H1 (cell line): ENCODE data around the gene S100A10. TPM values are rescaled to one million over a fixed set of nuclear protein-coding genes. Genes with fewer than 3 reads are reported as not detected.

ENCODE experiments used
- CTCF ChIA-PET: fragments of 300-600 bp; sonication (Branson Sonifier 250); formaldehyde crosslinking; loops from one replicate; lab custom pipeline; 2021; ENCODE audit not compliant: partially characterized antibody; lab: Charles Lee
- POLR2A ChIA-PET: fragments of 300-600 bp; sonication (Branson Sonifier 250); formaldehyde crosslinking; loops from one replicate; lab custom pipeline; 2021; ENCODE audit warnings: inconsistent platforms; ENCODE audit not compliant: partially characterized antibody; lab: Charles Lee
- DNase-seq, 2 experiments: peaks; one replicate each; pipeline versions ENCODE4 v3.0.0 to v3.0.0-alpha.2; 2010 to 2022; ENCODE audit warnings: low spot score in 2 of 2, low read depth in 1 of 2, mixed read lengths in 1 of 2
- FAIRE-seq: peaks from 2 replicates; lab custom pipeline; 2011; peaks lifted over from hg19 to GRCh38; lab: Jason Lieb, UNC
- H2AFZ ChIP-seq: 2 replicates; pipeline ENCODE4 v1.8.1; 2012; ENCODE audit warnings: low read length, inconsistent platforms
- H2AK5ac ChIP-seq: 2 replicates; pipeline ENCODE4 v1.6.1; 2013; ENCODE audit warnings: low read depth, low read length
- H2BK120ac ChIP-seq: replicated peaks from 2 replicates; pipeline ENCODE3; 2013; ENCODE audit warnings: low read depth, low read length, inconsistent platforms
- H2BK12ac ChIP-seq: 2 replicates; pipeline ENCODE4 v1.6.1; 2013; ENCODE audit warnings: low read depth, low read length
- H2BK15ac ChIP-seq: 2 replicates; pipeline ENCODE4 v1.6.1; 2013; ENCODE audit warnings: low read length
- H2BK20ac ChIP-seq: 2 replicates; pipeline ENCODE4 v1.6.1; 2013; ENCODE audit warnings: low read length
- H2BK5ac ChIP-seq: 2 replicates; pipeline ENCODE4 v1.6.1; 2013; ENCODE audit warnings: low read depth, low read length
- H3K14ac ChIP-seq: 2 replicates; pipeline ENCODE4 v1.6.1; 2013; ENCODE audit warnings: inconsistent platforms; ENCODE audit not compliant: insufficient read length
- H3K18ac ChIP-seq: 2 replicates; pipeline ENCODE4 v1.6.1; 2013; ENCODE audit warnings: low read length; ENCODE audit errors: extremely low read depth
- H3K23ac ChIP-seq: 2 replicates; pipeline ENCODE4 v1.6.1; 2013; ENCODE audit warnings: inconsistent platforms; ENCODE audit not compliant: insufficient read length
- H3K23me2 ChIP-seq: 2 replicates; pipeline ENCODE4 v1.6.1; 2013; ENCODE audit warnings: low read depth, low read length
- H3K27ac ChIP-seq: 2 replicates; pipeline ENCODE4 v1.6.1; 2011; ENCODE audit warnings: low read depth, low read length, inconsistent platforms
- H3K27me3 ChIP-seq, 4 experiments: replicated peaks in 1 of 4; 1 replicate in 1 of 4; 2 replicates in 3 of 4; pipeline versions ENCODE4 v1.6.1 to v1.8.1; 2011 to 2013; ENCODE audit warnings: low read length in 3 of 4, mild to moderate bottlenecking in 3 of 4, inconsistent platforms in 2 of 4, mixed read lengths in 2 of 4, moderate library complexity in 1 of 4; ENCODE audit not compliant: control insufficient read depth in 3 of 4, insufficient read depth in 3 of 4; ENCODE audit errors: extremely low read depth in 1 of 4
- H3K36me3 ChIP-seq, 4 experiments: 2 replicates each; pipeline versions ENCODE4 v1.6.1 to v1.8.1; 2011 to 2013; ENCODE audit warnings: mild to moderate bottlenecking in 4 of 4, low read length in 3 of 4, moderate library complexity in 2 of 4, control low read depth in 1 of 4, inconsistent platforms in 1 of 4; ENCODE audit not compliant: insufficient read depth in 4 of 4, control insufficient read depth in 2 of 4
- H3K4ac ChIP-seq: replicated peaks from 2 replicates; pipeline ENCODE3; 2013; ENCODE audit warnings: low read length, low read depth, mixed read lengths, inconsistent platforms; ENCODE audit not compliant: insufficient read length
- H3K4me1 ChIP-seq, 4 experiments: replicated peaks in 1 of 4; 1 replicate in 1 of 4; 2 replicates in 3 of 4; pipeline versions ENCODE4 v1.6.1 to v1.8.1; 2011 to 2013; ENCODE audit warnings: low read length in 3 of 4, inconsistent platforms in 2 of 4, mixed read lengths in 1 of 4; ENCODE audit not compliant: insufficient read depth in 4 of 4, control insufficient read depth in 3 of 4
- H3K4me2 ChIP-seq, 2 experiments: 2 replicates each; pipeline versions ENCODE4 v1.6.1 to v1.8.1; 2011 to 2013; ENCODE audit warnings: low read depth in 2 of 2, low read length in 2 of 2, control low read depth in 1 of 2, inconsistent platforms in 1 of 2, mild to moderate bottlenecking in 1 of 2; ENCODE audit not compliant: insufficient read depth in 1 of 2
- H3K4me3 ChIP-seq, 4 experiments: fragments of 200-600, 300-600 bp in 1 of 4; sonication (generic), shearing (Covaris generic), sonication (Bioruptor Twin) in 1 of 4; 2 replicates each; pipeline versions ENCODE4 v1.5.1 to v1.8.1; 2011 to 2016; ENCODE audit warnings: low read length in 4 of 4, low read depth in 3 of 4, control low read depth in 2 of 4, inconsistent platforms in 2 of 4, mild to moderate bottlenecking in 2 of 4, mixed read lengths in 1 of 4, moderate library complexity in 1 of 4; ENCODE audit not compliant: insufficient read depth in 2 of 4; ENCODE audit errors: extremely low read depth in 1 of 4
- H3K56ac ChIP-seq: replicated peaks from 2 replicates; pipeline ENCODE3; 2013; ENCODE audit warnings: low read depth, mild to moderate bottlenecking, mixed read lengths, low read length, inconsistent platforms; ENCODE audit not compliant: insufficient read length
- H3K79me1 ChIP-seq: 2 replicates; pipeline ENCODE4 v1.6.1; 2013; ENCODE audit warnings: low read depth, low read length, control low read depth
- H3K79me2 ChIP-seq, 2 experiments: 2 replicates each; pipeline versions ENCODE4 v1.6.1 to v1.8.1; 2012 to 2013; ENCODE audit warnings: low read length in 2 of 2, mild to moderate bottlenecking in 2 of 2, inconsistent platforms in 1 of 2; ENCODE audit not compliant: insufficient read depth in 2 of 2, control insufficient read depth in 1 of 2
- H3K9ac ChIP-seq, 4 experiments: replicated peaks in 1 of 4; 1 replicate in 1 of 4; 2 replicates in 3 of 4; pipeline versions ENCODE4 v1.6.1 to v1.8.1; 2011 to 2013; ENCODE audit warnings: low read depth in 3 of 4, low read length in 3 of 4, control low read depth in 2 of 4, mild to moderate bottlenecking in 2 of 4, moderate library complexity in 2 of 4, inconsistent platforms in 1 of 4; ENCODE audit errors: extremely low read depth in 1 of 4
- H3K9me3 ChIP-seq, 2 experiments: 2 replicates each; pipeline versions ENCODE4 v1.6.1 to v1.8.1; 2012 to 2013; ENCODE audit warnings: mild to moderate bottlenecking in 2 of 2, moderate library complexity in 2 of 2, control low read depth in 1 of 2, inconsistent platforms in 1 of 2, low read depth in 1 of 2, low read length in 1 of 2, mixed read lengths in 1 of 2; ENCODE audit not compliant: insufficient read depth in 2 of 2
- H4K20me1 ChIP-seq, 2 experiments: replicated peaks in 1 of 2; 2 replicates each; pipeline versions ENCODE3 to v1.8.1; 2011 to 2013; ENCODE audit warnings: inconsistent platforms in 2 of 2, low read length in 2 of 2, mild to moderate bottlenecking in 1 of 2; ENCODE audit not compliant: insufficient read depth in 2 of 2, control insufficient read depth in 1 of 2
- H4K5ac ChIP-seq: 2 replicates; pipeline ENCODE4 v1.6.1; 2013; ENCODE audit warnings: low read length, low read depth, mixed read lengths, inconsistent platforms; ENCODE audit not compliant: insufficient read length
- H4K8ac ChIP-seq: 2 replicates; pipeline ENCODE4 v1.8.0; 2013; ENCODE audit warnings: mild to moderate bottlenecking, moderate library complexity, low read length, inconsistent platforms; ENCODE audit not compliant: insufficient read depth; ENCODE audit errors: extremely low read depth
- H4K91ac ChIP-seq: replicated peaks from 2 replicates; pipeline ENCODE3; 2013; ENCODE audit warnings: low read length, mixed read lengths, inconsistent platforms; ENCODE audit not compliant: insufficient read length
- CTBP2 ChIP-seq: IDR thresholded peaks from 2 replicates; pipeline ENCODE4 v1.7.0; 2011; ENCODE audit warnings: borderline replicate concordance, mild to moderate bottlenecking, moderate library complexity, mixed read lengths, low read length; ENCODE audit not compliant: insufficient read depth, insufficient read length
- E2F6 ChIP-seq: IDR thresholded peaks from 2 replicates; pipeline ENCODE4 v1.6.1; 2012; ENCODE audit warnings: inconsistent platforms
- SP1 ChIP-seq: IDR thresholded peaks from 2 replicates; pipeline ENCODE4 v1.6.1; 2011; ENCODE audit warnings: low read depth, low read length
- WGBS, 2 experiments: shearing (Covaris generic) in 1 of 2; methylation state at CpG; one replicate each; pipeline versions ENCODE4 v1.1.6 to v1.1.7; 2013 to 2015; ENCODE audit warnings: low lambda C conversion rate in 2 of 2, mixed read lengths in 2 of 2, inconsistent platforms in 1 of 2, low coverage in 1 of 2, missing lambda C conversion rate in 1 of 2; ENCODE audit not compliant: insufficient replicate concordance in 2 of 2, insufficient coverage in 1 of 2, insufficient read length in 1 of 2; ENCODE audit errors: extremely low coverage in 1 of 2, missing lambda C conversion rate in 1 of 2; 5-methylcytosine and 5-hydroxymethylcytosine counted together
- polyA plus RNA-seq, 7 experiments: library from polyadenylated mRNA; depleted of rRNA in 3 of 7; stranded (reverse) in 5 of 7; unstranded in 2 of 7; fragments of >200 nt in 5 of 7; fragments of 200-250 nt in 2 of 7; gene quantifications; 1 replicate in 5 of 7; 2 replicates in 1 of 7; 4 replicates in 1 of 7; pipeline versions ENCODE4 v1.2.1 to v1.2.3, GENCODE V29; 2011 to 2013; ENCODE audit warnings: missing spikeins in 2 of 7, mixed read lengths in 2 of 7
- total RNA-seq: library from RNA; stranded (reverse); fragmentation: NEBNext Ultra II Directional; extraction: Animal tissue kit (Norgen Biotek cat#: 25700); gene quantifications from 2 replicates; pipeline ENCODE4 v1.2.1, GENCODE V29; 2021

The S100A10 gene
- total and polyA plus RNA-seq, 2 of the 8 experiments (the other 6 are each of a cell fraction or from before 2014, with no cell fraction given): 23.9 to 231 TPM

DNA sequence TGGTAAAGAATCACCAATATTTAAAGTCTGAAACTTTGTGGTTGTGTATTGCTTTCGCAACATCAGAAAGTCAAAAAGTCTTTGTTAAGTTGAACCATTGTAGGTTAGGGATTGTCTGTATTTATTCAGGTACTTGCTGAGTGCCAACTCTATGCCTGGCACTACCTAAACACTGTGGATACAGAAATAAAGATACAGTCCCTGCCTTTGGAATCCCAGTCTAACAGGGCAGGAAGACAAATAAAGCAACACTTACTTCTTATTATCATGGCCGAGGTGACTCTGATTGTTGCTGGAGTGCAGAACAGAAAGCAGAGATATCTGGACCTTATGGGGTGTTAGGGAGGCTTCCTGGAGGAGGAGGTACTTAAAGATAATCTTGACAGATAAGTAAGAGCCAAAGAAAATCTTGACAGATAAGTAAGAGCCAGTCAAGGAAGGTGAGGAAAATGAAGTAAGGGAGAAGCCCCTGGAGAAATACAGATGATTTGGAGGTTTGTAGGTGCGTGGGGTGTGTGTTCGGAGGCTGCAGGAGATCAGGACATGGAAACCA lies 11.8 kb upstream of the S100A10 start:
- no peak for DNase-seq
- Histone ChIP-seq H2BK15ac (no peak overlapping the region), H3K36me3 (no peaks in the 10 kb centered on the region), H4K20me1 (no peaks in the 10 kb centered on the region), H2BK20ac (no peak overlapping the region), H3K23me2 (no peaks in the 10 kb centered on the region), H3K4me3 (no peak overlapping the region), H3K9ac (no peak overlapping the region), H3K4me2 (no peak overlapping the region), H3K27ac (no peak overlapping the region), H3K23ac (no peak overlapping the region), H2BK12ac (no peak overlapping the region), H3K18ac (no peak overlapping the region), H2BK120ac (no peak overlapping the region), H3K27me3 (no peaks in the 10 kb centered on the region), H2AK5ac (no peak overlapping the region), H2BK5ac (no peak overlapping the region), H4K8ac (no peak overlapping the region), H3K14ac (no peak overlapping the region), H4K5ac (no peak overlapping the region), H3K56ac (no peak overlapping the region), H2AFZ (no peak overlapping the region), H4K91ac (no peak overlapping the region), H3K9me3 (no peaks in the 10 kb centered on the region), H3K79me1 (no peaks in the 10 kb centered on the region), H3K4me1 (peaks cover 0 to 4% (median 0%) of the 10 kb centered on the region in 4 experiments; a peak in 1 of 7 replicates), H3K79me2 (no peaks in the 10 kb centered on the region), H3K4ac (no peak overlapping the region)
- FAIRE-seq: no peak
- ChIA-PET CTCF (interaction anchor here (1.0 to 31.0 kb wide), 9 partner anchors 7 to 75 kb away, joined by 3 to 553 read pairs (median 32); partner anchors contain the start of gene S100A11), POLR2A (interaction anchor here (0.7 kb wide), 1 partner anchor 96 kb away, joined by 3 read pairs; the partner anchor contains the start of gene THEM4)
- 79% methylated on average over 4 of the region's 4 CpGs; no CpG with 5 or more reads in 1 of the 2 experiments for WGBS, 2 experiments
- TF ChIP-seq SP1: no peak
- TF ChIP-seq CTBP2: no peak
- no peak for TF ChIP-seq E2F6
